IPS-NIHi11 (cell line): ENCODE results near the gene SOX6.

Experiments used
- DNase-seq: peaks from one replicate; pipeline ENCODE4 v3.0.0; 2012; ENCODE audit warnings: mixed read lengths, low spot score

SOX6 gene

DNA sequence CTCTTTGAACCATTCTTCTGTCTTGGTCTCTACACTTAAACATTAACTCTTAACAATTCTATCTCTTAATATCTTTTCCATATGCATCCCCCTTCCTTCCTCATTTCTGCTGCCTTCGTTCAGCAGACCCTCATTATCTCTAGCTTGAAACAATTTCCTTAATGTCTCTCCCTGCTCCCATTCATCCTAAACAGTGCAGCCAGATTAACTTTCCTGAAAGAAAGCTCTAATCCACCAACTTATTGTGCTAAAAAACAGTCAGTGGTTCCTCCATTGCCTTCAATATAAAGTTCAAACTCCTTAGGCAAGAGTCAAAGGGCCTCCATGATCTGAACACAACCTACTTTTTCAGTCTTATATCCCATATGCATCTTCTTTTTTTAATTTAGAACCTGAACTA is 42.5 kb downstream of the SOX6 start:
- no peak for DNase-seq

- DNase-seq: no peak
Measured at GRCh38 chr11:16312233-16312765, 44.0 kb downstream of the SOX6 start.

GRCh38 chr11:16311831-16312230 is 44.5 kb downstream of the SOX6 start:
- no peak for DNase-seq

- no peak for DNase-seq
Measured at GRCh38 chr11:16310943-16311342, 45.4 kb downstream of the SOX6 start.

DNA sequence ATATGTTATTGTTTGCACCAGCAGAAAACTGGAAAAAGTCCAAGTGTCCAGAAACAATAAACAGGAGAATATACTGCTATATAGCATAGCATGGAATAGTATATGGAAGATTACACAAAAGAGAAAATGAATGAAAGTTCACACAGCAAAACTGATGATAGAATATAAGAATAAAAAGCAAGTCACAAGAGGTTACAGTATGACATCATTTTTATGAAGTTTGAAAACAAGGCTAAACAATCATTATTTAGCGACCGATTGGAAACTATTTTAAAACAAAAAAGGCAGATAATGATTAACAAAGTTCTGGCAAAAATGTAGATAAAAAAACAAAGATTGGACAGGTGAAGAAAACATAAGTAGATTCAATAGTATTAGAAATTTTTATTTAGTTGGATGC is 47.1 kb downstream of the SOX6 start:
- no peak for DNase-seq

DNA sequence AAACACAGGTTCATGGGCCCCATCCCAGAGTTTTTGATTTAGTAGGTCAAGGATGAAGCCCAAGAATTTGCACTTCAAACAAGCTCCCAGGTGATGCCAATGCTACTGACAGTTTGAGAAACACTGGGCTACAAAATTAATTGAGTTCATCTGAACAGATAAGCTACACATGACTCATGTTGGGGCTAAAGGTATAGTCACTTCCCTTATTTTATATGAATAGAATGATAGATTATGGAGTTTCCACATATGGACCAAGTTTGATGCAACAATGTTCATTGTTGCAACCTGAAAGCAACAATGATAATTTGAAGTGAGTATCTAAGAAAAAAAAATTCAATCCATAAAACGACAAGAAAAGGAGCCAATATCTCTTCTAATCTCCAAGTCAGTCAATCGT is 54.9 kb downstream of the SOX6 start:
- no peak for DNase-seq

GRCh38 chr11:16299884-16300782 is 56.2 kb downstream of the SOX6 start:
- no peak for DNase-seq

DNA sequence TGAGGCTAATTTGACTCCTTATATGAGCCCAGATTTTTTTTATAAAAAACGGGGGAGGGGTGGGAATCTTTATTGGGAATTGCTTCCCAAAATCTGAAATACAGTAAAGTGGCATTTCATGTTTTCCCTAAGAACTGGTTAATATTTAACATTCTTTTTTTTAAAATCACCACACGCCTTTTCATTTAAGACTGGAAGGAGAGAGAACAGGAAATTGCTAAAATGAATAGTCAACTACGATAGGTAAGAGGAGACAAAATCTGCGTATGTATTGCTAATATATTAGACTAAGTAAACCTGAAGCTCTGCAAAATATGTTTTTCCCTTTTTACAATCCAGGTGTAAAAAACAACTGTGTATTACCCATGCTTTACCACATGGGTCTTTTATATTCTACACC is 57.0 kb downstream of the SOX6 start:
- no peak for DNase-seq

DNA sequence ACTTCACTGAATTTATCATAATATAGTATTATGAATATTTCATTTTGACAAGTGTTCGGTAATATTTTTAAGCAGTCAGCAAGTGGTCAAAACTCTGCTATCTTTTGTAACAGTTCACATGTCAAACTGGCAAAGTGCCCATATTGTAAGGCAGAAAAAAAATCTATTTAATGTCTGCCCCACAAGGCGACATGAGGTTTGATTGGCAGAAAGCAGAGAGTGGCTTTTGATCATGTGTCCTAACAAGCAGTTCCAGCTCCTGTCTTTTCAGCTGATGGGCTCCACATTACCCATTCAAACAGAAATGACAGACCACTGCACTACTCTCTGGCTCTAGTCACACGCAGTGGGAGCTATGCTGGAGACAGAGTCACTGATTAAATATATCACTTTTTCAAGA is 59.0 kb downstream of the SOX6 start:
- no peak for DNase-seq

- DNase-seq: no peak
Measured at GRCh38 chr11:16296273-16296672, 60.1 kb downstream of the SOX6 start.

DNA sequence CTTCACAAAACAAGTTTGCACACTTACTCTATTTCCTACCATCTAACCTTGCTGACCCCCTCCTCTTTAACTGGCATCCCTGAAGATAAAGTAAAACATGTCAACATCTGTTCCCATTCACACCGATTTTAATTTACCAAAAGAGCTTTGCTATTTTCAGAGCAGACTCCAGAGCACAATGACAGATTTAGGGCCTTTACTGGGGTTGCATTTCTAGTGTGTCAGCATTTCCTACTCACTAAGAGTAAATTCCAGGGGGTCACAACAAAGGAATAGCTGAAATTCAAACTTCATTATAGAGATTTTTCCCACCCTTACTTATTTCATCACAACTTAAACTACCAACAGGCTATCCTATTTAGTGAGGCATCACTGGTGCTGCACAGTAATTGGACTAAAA is 60.8 kb downstream of the SOX6 start:
- no peak for DNase-seq

DNA sequence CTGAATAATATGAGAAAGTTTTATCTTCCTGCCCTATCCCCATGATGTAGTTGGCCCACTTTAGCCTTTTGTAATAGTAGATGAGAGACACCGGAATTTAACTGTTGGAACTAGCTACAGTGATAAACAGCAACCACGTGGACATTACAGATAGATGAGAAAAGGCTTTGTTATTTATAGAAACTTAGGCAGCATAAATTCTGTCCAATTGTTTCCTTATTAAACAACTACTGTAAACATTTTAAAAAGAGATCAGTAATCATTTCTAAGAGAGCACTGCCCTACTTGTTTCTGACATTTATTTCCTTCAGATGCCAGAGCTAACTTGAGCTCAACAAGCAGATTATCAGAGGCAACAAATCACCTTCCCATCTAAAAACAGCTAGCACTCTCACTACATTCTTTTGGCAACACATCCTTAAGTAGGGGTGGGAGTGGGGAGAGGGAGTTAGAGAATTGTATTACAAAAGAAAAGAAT is 63.1 kb downstream of the SOX6 start:
- no peak for DNase-seq

GRCh38 chr11:16292167-16292859 is 64.0 kb downstream of the SOX6 start:
- DNase-seq: no peak

DNA sequence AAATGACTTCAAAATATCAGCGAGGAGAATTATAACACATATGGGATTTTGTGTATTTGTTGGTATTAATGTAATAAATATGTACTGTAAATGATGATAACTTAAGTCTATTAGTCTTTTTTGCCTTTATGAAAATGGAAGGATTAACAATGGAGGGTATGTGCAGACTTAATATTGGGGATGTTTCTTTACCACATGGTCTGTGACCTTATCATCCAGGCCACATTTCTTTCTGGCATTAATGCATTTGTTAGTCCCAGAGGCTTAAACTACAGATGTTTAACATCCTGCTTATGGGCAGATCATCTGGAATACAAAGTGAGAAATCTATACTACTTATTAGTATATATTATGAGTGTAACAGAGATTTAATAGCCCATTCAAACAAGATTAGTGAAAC is 64.6 kb downstream of the SOX6 start:
- DNase-seq: no peak

GRCh38 chr11:16289541-16289940 is 66.8 kb downstream of the SOX6 start:
- DNase-seq: no peak

DNA sequence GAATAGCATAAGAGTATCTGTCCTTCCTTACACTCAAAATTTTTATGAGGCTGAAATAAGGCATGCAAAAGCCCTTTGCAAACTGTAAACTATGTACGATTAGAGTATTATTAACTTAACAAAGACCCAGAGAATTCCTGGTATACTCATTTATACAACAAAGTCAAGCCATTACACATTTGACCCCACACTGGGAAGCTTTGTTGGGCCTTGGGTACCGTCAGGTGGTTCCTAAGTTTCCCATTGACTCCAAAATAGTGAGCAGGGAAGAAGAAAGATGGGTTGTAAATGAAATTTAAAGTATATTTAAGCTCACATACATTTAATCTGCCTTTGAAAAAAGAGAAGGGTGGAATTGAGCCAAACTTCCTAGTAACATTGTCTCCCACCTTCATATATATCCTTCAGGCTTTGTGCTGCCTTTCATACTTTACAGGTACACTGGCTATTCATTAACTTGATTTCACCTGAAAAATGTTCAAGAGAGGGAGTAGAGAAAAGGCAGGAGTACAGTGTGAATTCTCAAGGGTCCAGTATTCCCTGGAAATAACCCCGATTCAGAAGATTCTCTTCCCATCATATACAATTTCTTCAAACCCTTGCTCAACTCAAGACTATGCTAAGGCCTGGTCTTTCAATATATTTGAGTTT is 68.6 kb downstream of the SOX6 start:
- DNase-seq: no peak

DNA sequence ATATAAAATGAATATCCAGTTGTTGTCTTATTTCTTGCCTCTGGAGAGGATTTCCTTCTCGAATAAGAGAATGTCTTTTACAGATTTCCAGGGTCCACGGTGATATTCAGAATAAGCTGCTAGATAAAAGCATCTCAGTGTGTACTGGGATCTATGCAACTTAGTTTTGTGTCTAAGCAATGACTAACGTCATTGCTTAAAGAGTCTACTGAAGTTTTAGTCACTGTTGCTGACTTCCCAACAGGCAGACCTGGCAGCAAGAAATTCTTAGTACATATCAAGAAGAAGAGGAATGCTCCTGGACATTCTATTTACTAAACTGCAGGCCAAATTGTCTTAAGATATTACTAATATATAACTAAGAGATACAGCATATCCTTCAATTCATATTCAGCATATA is 70.3 kb downstream of the SOX6 start:
- no peak for DNase-seq

DNA sequence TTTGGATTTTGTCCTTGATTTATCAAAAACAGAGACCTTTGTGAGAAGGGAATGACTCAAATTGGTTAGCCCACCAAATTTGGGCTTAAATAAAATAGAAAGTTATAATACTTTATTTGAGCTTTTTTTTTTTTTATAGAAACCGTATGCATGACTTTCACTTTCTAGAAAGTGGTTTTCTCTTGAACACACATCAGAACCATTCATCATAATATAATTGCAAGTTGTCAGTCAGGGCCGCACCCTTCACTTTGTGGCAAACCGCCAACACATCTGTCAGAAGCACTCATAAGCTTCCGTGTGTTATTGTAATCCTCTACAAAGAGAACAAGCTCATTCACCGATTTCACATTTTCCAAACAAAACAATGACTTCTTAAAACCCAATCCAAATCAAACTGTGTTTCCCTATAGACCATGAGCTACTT is 76.1 kb downstream of the SOX6 start:
- no peak for DNase-seq

DNA sequence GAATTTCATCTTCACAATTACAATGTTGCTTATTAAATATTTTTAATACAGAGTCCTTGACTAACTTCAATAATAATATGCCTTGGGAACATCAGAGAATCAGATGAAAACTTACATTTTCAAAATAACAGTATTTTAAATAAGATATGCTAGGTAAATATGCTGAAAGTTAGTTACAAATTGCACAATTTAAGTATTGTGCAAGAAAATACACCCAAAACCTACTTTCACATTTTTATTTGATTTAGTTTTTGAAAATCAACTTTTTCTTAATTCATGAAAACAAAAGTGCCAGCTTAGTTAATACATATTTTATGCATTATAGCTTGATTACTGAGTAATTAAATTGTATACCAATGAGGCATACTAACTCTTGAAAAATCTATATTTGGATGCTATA is 76.8 kb downstream of the SOX6 start:
- no peak for DNase-seq

GRCh38 chr11:16278979-16279378 is 77.4 kb downstream of the SOX6 start:
- no peak for DNase-seq

DNA sequence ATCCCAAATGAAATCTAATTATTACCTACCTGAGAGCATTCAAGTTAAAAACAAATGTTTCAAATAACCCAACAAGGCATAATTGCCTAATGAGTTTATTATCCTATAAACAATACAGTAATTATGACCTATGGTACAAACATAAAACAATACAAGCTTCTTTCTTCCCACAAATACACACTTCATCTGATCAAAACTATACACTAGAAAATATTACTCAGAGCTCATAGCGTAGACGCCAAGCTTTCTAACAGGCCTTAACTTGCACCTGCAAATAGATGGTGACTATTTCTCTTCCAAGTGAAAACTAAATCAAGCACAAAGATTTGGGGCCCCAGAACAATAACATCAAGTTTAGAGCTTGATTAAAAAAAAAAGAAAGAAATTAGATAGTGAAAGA is 78.1 kb downstream of the SOX6 start:
- no peak for DNase-seq

- DNase-seq: no peak
Measured at GRCh38 chr11:16276251-16276650, 80.1 kb downstream of the SOX6 start.

DNA sequence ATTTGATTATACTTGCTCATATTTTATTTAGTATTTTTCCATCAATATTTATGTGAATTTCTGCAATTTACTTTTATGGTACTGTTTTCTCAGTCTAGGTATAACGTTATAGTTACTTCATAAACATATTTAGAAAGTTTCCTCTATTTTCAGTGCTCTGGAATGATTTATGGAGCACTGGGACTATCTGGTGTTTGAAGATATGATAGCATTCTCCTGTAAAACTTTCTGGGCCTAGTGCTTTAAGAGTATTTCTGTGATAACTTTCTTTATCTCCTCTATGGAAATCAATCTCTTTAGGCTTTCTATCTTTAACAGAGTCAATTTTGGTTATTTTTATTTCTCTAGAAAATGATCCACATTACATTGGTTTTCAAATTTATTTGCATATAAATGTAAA is 85.1 kb downstream of the SOX6 start:
- DNase-seq: no peak
